Measurements from ENCODE around the gene ZNF576. TPM values are rescaled to one million over a fixed set of nuclear protein-coding genes. Genes with fewer than 3 reads are reported as not detected.

ZNF576 gene
- total and polyA plus RNA-seq, 9 of the 15 experiments (the other 6 are each of a cell fraction or from before 2014, with no cell fraction given), result 6.8 to 18.2 (median 12.2) TPM

DNA sequence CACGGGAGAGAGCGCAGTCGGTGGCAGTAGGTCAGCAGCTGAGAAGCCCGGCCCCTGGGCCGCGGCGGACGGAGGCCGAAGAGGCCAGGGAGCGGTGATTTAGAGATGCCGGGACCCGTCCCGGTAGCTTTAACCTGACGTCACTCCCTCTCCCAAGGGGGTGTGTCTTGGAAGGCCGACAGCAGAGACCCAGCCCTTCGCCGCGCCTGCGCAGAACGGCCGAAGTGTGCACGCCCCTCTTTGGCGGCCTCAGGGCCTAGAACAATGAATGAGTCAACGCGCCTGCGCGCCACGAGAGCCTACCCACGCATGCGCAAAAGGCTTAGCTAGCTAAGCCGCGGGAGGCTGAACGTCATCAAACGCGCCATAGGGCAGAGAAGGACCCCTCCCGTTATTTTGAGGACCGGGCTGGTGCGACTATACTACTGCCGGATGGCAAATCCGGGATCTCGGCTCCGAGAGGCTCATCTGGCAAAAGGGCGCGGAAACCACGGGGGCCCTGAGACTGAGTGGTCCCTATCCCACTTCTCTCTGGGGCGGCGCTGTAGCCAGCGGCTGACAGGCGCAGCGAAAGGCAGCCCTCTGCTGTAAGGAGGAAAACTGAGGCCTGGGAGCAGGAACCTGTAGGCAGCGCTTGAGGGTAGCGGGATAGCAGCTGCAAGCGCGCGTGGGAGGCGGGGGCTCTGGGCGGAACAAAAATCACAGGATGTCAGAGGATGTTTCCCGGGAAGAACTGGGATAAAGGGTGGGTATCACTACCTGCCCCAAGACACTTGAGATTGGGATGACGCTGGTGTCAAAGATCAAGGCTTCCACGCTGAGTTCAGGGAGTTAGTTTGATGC lies at the start of gene ZNF576, which contains the start of gene IRGQ (continued):
- TF ChIP-seq USF2 (CRISPR knock-in tag; IDR thresholded peaks at IDR 0.05) (no peak), TCF3 (CRISPR knock-in tag; IDR thresholded peaks at IDR 0.05) (peak; percentile 37), PTBP1 (IDR thresholded peaks at IDR 0.05; ENCODE audit: low read depth, low read length) (no peak), NR1H2 (CRISPR knock-in tag; IDR thresholded peaks at IDR 0.05) (no peak), CC2D1A (IDR thresholded peaks at IDR 0.05) (peak; percentile 45; the same call in 1 of the 2 replicates), FOXJ3 (CRISPR knock-in tag; IDR thresholded peaks at IDR 0.05) (no peak), CLOCK (CRISPR knock-in tag; IDR thresholded peaks at IDR 0.05; ENCODE audit: borderline replicate concordance) (no peak), POLR2AphosphoS5 (IDR thresholded peaks at IDR 0.05; ENCODE audit: control insufficient read depth, insufficient read depth, low read depth, low read length) (peak; percentile 53; the same call in 1 of the 2 replicates), E2F4 (CRISPR knock-in tag; IDR thresholded peaks at IDR 0.05; ENCODE audit: low read depth) (0 out of 2 replicates have a peak, but pooled peaks have one; percentile 23), MEIS2 (IDR thresholded peaks at IDR 0.05; ENCODE audit: partially characterized antibody) (peak; percentile 99), ATF3 (IDR thresholded peaks at IDR 0.05) (peak; percentile 90), ATF3 (CRISPR knock-in tag; conservative IDR thresholded peaks at IDR 0.05) (peak; percentile 29; the same call in 1 of the 2 replicates), BMI1 (IDR thresholded peaks at IDR 0.05; ENCODE audit: low read length) (no peak), POLR3A (IDR thresholded peaks at IDR 0.05; ENCODE audit: borderline replicate concordance, extremely low read depth, insufficient read depth, insufficient read length) (no peak), E2F5 (CRISPR knock-in tag; IDR thresholded peaks at IDR 0.05) (no peak), NCOA4 (IDR thresholded peaks at IDR 0.05; ENCODE audit: partially characterized antibody) (no peak), ZNF212 (CRISPR knock-in tag; IDR thresholded peaks at IDR 0.05) (no peak), FOS (IDR thresholded peaks at IDR 0.05; ENCODE audit: extremely low read depth, insufficient read length) (no peak), HCFC1 (IDR thresholded peaks at IDR 0.05; ENCODE audit: low read depth, low read length) (peak; percentile 89)
- TF ChIP-seq, protein P1, sequence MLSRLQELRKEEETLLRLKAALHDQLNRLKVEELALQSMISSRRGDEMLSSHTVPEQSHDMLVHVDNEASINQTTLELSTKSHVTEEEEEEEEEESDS (CRISPR knock-in tag; IDR thresholded peaks at IDR 0.05), result no peak
